ENCODE data around the gene NTRK3.

GRCh38 chr15:88108477-88108876, 148.1 kb downstream of the NTRK3 start:
- no peak for TF ChIP-seq CTCF (IDR thresholded peaks at IDR 0.05)
- TF ChIP-seq POLR2A (IDR thresholded peaks at IDR 0.05): no peak
